Stimulated activated CD8-positive, alpha-beta memory T cell treated with anti-CD3 and anti-CD28 coated beads, Interleukin-2, amount 100 ng/mL, for 48 hours (primary cell): ENCODE results near the gene ST8SIA1.
A peak's percentile ranks its signal among the peaks of the same experiment; 100 is the strongest.

Source experiments
- DNase-seq, 2 donors: peaks; one replicate each; pipeline ENCODE4 v3.0.0-alpha.2; 2020; ENCODE audit warnings: low read depth in 2 of 2

ST8SIA1 gene

GRCh38 chr12:22332202-22332601, 2.3 kb downstream of the ST8SIA1 start:
- DNase-seq, result no peak

- no peak for DNase-seq
These were observed 4.9 kb downstream of the ST8SIA1 start for GRCh38 chr12:22329621-22330020.

GRCh38 chr12:22325218-22325617, 9.3 kb downstream of the ST8SIA1 start:
- DNase-seq, result no peak

DNA sequence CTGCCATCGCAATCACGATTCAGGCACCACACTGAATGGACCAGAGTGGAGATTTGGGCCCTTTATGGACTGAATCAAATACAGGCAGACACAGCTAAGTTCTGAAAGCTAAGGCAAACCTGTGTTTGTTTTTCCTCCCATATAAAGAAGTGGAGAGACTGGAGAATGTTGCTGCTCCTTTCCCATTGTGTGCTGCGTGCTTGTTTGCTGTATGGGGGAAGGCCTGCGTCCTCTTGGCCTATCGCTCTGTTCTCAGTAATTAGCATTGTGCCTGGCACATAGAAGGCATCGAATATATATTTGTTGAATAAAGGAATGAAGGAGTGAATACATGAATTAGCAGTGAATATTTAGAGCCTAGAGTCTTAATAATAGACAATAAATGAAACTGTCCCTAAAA, 12.4 kb downstream of the ST8SIA1 start:
- DNase-seq, result no peak

DNA sequence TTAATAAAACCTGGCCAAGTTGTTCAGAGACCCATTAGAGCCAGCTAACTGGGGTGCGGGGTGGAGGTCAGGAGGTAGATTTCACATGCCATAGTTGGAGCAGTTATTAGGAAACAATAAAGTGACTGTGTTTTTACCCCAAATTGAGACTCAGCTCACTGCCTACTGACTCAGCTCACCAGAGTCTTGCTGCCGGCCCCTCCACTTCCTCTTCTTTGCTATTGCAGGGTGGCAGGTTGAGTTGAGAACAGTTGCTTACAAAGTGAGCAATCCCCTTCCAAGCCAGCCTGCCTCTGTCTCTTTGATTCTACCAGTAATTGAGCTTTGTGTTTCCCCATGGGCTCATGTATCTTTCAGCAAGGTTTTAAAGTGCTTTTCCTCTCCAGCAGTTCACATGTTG, 12.9 kb downstream of the ST8SIA1 start:
- DNase-seq, result no peak

DNA sequence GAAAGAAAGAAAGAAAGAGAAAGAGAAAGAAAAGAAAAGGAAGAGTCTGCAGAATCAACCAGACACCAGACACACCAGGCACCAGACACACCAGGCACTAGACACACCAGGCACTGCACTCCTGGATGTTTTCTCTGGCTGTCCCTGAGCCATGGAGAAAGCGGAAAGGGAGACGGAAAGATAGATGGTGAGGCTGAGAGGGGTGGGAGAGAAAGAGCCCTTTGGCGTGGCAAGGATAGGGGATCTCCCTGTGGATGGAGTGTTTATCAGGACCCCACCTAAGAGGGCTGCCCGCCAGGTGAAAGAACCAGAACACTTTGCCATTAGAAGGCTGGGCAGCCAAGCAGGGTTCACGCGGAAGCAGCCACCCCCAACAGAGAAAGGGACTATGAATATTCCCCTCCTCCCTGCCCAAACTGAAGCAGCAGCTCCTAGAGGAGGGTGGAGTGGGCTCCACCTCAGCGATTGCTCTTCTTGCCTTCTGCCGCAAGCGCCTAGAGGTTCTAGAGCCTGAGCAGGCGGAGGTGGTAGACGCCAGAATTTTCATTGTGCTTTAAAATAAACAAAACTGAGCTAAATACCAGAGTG, 13.4 kb downstream of the ST8SIA1 start:
- DNase-seq, result no peak

DNA sequence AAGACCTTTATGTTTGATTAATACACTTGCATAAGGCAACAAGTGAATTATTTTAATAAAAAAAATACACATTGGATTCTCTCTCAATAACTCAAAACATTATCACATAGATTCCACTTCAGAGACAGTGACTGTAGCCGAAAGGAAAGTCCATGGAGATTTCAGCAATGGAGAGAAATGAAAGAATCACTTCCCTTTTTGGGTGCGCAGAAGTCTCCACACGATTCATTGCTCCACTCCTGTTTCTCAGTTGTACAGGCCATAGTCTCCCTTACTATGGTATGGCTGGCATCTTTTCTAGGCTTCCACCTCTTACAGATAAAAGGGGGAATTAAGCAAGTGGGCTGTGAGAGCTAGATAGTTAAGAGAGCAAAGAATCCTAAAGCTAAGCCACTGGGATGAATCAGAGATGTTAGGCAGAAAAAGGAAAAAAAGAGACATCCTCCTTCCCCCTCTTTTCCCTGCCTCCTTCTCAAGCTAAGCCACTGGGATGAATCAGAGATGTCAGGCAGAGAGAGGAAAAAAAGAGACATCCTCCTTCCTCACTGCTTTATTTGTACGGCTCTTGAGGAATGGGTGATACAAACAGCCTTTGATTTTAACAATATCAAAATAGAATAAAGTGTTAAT, 16.3 kb downstream of the ST8SIA1 start:
- DNase-seq, result no peak

GRCh38 chr12:22313963-22314330, 20.6 kb downstream of the ST8SIA1 start:
- DNase-seq, result no peak

GRCh38 chr12:22313286-22313962, 21.1 kb downstream of the ST8SIA1 start:
- DNase-seq, result no peak

- no peak for DNase-seq
These were observed 22.2 kb downstream of the ST8SIA1 start for GRCh38 chr12:22312336-22312735.

DNA sequence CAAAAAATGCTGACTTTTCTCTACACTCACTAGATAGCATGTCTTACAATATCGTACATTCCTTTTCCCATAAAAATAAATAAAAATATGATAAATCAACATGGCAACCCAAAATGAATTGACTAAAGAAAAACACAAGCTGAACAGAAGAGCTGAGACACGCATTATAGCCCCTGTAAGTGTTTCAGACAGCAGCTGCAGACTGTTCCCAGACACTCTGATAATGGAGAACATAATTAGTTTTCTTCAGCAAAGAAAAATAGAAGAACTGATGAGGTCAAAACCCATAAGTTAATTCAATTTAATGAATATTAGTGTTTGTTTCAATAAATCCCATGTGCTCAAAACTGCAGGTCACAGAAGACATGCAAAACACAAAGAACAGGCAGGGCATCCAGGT, 23.8 kb downstream of the ST8SIA1 start:
- no peak for DNase-seq

- DNase-seq, result no peak
These were observed 24.2 kb downstream of the ST8SIA1 start for GRCh38 chr12:22310275-22310674.

GRCh38 chr12:22307811-22308210, 26.7 kb downstream of the ST8SIA1 start:
- no peak for DNase-seq

GRCh38 chr12:22306311-22306710, 28.2 kb downstream of the ST8SIA1 start:
- DNase-seq, result no peak

DNA sequence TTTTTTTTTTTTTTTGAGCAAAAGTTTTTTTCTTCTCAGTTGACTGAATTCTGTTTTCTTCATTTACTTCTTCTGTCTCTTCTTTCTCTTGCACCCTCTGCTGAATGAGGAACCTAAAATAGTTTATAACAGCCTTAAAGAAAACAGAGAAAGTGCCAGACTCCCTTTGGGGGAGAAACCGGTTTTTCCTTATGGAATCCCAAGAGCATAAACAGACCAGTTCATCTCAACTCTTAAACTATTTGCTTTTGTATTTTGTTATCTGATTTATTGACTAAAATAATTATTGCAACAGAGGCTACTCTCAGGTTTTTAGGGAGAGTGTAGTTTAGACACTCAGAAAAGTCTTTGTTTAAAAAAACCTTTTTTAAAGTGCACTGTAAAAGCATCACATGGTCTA, 30.2 kb downstream of the ST8SIA1 start:
- DNase-seq, result no peak

- DNase-seq, result no peak
These were observed 35.1 kb downstream of the ST8SIA1 start for GRCh38 chr12:22299294-22299912.

DNA sequence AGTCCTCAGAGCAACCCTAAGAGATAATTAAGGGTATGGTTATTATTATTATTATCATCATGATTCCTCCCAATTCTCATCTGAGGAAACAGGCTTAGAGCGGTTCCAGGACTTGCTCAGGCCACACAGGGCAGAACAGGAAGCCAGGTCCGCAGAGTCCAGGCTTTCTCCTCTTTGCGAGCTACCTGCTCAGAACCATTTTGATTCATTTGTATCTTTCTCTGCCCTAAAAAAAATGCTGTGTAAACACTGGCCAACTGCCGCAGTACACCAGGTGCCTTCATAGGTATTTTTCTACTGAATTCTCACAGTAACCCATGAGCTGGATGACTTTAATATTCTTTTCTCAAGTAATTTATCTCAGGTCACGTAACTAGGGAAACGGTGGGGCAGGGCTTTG, 45.3 kb downstream of the ST8SIA1 start:
- no peak for DNase-seq

DNA sequence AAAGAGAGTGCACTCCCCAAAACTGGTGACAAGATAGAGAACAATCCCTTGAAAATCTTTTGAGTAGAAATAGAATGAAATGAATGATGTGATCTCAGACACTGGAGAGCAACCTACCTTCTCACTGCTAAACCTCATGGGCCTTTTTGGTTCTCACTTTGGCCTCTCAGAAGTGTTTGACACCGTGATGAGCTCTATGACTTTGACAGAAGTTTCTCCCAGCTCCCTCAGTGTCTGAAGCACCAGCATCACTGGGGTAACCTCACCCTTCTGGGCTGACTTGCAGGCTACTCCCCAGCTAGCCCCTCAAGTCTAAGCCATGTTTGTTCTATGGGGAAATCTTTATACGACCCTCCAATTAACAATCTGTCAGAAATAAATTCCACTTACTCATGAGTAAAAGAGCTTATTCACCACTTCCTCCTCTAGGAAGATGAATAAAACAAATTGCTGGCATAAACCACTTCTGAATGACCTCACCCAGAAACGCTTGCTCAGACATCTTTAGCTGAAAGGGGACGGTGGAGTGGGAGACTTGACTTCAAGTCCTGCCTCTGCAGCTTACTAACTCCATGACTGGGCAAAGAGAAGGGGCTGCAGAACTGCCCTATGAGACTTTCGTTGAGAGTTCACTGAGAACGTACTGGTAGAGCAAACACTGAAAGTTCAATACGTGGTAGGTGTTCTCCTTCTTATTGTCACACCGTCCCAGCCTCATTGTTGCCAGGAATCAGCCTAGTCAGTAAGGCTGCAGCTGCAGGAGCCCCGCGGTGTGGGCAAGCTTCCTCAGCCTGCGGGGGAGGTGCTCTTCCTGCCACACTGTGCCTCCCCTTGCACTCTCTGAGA, 46.5 kb downstream of the ST8SIA1 start:
- DNase-seq, result peak in 1 of 2 donors; percentile 26

GRCh38 chr12:22287101-22287500, 47.4 kb downstream of the ST8SIA1 start:
- DNase-seq, result no peak

- no peak for DNase-seq
These were observed 47.9 kb downstream of the ST8SIA1 start for GRCh38 chr12:22286569-22286968.

DNA sequence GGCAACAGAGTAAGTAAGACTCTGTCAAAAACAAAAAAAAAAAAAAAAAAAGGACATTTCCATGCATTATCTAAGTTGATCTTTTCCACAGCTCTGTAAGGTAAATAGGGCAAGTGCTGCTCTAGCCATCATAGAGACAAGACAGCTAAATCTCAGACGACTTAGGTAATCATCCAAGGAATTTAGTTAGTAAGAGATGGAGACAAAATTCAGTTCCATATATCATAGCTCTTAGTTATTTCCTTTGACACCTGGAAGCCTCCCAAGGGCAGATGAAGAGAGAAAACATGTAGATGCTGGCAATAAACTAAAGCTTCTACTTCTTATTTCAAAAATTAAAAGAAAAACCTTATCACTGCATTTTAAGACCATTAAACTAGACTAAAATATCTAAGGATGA, 48.7 kb downstream of the ST8SIA1 start:
- DNase-seq, result no peak

DNA sequence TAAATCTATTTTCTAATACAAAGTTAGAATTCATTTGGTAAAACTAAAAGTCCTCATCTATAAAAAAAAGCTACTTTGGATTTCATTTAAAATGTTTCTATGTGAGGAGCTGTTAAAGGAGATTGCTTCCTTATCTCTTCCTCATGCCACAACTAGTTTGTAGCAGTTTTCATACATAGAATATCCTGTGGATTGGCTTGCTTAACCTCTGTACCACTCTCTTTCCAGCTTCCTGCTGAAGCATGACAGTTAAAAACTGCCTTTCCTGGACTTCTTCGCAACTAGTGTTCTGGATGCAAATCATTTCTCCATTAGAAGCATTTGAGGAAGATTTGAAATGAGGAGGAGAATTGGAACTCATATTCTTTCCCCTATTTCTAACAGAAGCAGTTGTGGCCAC, 49.6 kb downstream of the ST8SIA1 start:
- no peak for DNase-seq
